ENCODE measurements around the gene ZNF292.

GRCh38 chr6:87283461-87283860, 128.1 kb downstream of the ZNF292 start:
- no peak for TF ChIP-seq CTCF (IDR thresholded peaks at IDR 0.05 in 2 of 3, conservative IDR thresholded peaks at IDR 0.05 in 1 of 3; ENCODE audit: control insufficient read depth in 2 of 3, extremely low read depth in 1 of 3, insufficient read depth in 1 of 3, low read depth in 3 of 3, low read length in 3 of 3)
- no peak for TF ChIP-seq POLR2A (IDR thresholded peaks at IDR 0.05; ENCODE audit: low read depth, low read length)
- TF ChIP-seq PBX3 (IDR thresholded peaks at IDR 0.05; ENCODE audit: insufficient replicate concordance, low read depth, low read length): no peak
- TF ChIP-seq CEBPZ (IDR thresholded peaks at IDR 0.05; ENCODE audit: low read depth, low read length): no peak
- TF ChIP-seq MAX (IDR thresholded peaks at IDR 0.05; ENCODE audit: low read depth, low read length): no peak
- TF ChIP-seq TBL1XR1 (IDR thresholded peaks at IDR 0.05; ENCODE audit: low read depth, low read length): no peak
- no peak for TF ChIP-seq RAD21 (IDR thresholded peaks at IDR 0.05; ENCODE audit: insufficient read depth, low read depth, low read length)
- no peak for TF ChIP-seq RCOR1 (conservative IDR thresholded peaks at IDR 0.05; ENCODE audit: low read depth, low read length)
